ENCODE results near the gene SULT1A1. TPM values are rescaled to one million over a fixed set of nuclear protein-coding genes. Genes with fewer than 3 reads are reported as not detected.

SULT1A1 gene
- total RNA-seq, 3 donors from 2014 or later (not counting 1 experiment from before 2014, with no cell fraction given), result 5.7 to 15.8 (median 7.8) TPM

GRCh38 chr16:28572696-28573510 lies 36.9 kb downstream of the SULT1A1 start:
- H3K36me3 Mint-ChIP-seq, result no peaks in the 10 kb centered on the region

GRCh38 chr16:28569968-28570752 lies 39.7 kb downstream of the SULT1A1 start:
- H3K36me3 Mint-ChIP-seq, result no peaks in the 10 kb centered on the region
- peaks cover 15% of the 10 kb centered on the region for H3K4me1 ChIP-seq (ENCODE audit: control insufficient read depth, insufficient read depth, low read length)
- H3K9me3 ChIP-seq (ENCODE audit: control insufficient read depth, insufficient read depth, low read length), result peaks cover 13% of the 10 kb centered on the region
- H3K9me3 Mint-ChIP-seq, result peaks cover 3 to 6% of the 10 kb centered on the region in 2 donors
- no peak overlapping the region for H3K4me3 ChIP-seq (ENCODE audit: low read length)
- DNase-seq (no peak), ATAC-seq (no peak)
- no peak overlapping the region for H3K27ac Mint-ChIP-seq
- 100% methylated on average over 4 of the region's 4 CpGs for WGBS (ENCODE audit: insufficient coverage)
- H3K4me1 Mint-ChIP-seq, result peaks cover 42 to 56% of the 10 kb centered on the region in 2 donors
- no peak overlapping the region for H3K27ac ChIP-seq (ENCODE audit: low read length)
- H3K36me3 ChIP-seq (ENCODE audit: control insufficient read depth, insufficient read depth, low read length), result no peaks in the 10 kb centered on the region
- TF ChIP-seq, protein P1, sequence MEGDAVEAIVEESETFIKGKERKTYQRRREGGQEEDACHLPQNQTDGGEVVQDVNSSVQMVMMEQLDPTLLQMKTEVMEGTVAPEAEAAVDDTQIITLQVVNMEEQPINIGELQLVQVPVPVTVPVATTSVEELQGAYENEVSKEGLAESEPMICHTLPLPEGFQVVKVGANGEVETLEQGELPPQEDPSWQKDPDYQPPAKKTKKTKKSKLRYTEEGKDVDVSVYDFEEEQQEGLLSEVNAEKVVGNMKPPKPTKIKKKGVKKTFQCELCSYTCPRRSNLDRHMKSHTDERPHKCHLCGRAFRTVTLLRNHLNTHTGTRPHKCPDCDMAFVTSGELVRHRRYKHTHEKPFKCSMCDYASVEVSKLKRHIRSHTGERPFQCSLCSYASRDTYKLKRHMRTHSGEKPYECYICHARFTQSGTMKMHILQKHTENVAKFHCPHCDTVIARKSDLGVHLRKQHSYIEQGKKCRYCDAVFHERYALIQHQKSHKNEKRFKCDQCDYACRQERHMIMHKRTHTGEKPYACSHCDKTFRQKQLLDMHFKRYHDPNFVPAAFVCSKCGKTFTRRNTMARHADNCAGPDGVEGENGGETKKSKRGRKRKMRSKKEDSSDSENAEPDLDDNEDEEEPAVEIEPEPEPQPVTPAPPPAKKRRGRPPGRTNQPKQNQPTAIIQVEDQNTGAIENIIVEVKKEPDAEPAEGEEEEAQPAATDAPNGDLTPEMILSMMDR (IDR thresholded peaks at IDR 0.05), result no peak
- intact Hi-C loops (cut with micrococcal nuclease), result no loop called here
- no peak overlapping the region for H3K4me3 Mint-ChIP-seq
- H3K27me3 Mint-ChIP-seq (ENCODE audit: low read depth in 2 of 2), result no peaks in the 10 kb centered on the region
- no peaks in the 10 kb centered on the region for H3K27me3 ChIP-seq (ENCODE audit: control insufficient read depth, insufficient read depth, low read length)

More at GRCh38 chr16:28572696-28573510, 36.9 kb downstream of the SULT1A1 start:
- no peaks in the 10 kb centered on the region for H3K9me3 Mint-ChIP-seq
- H3K4me1 Mint-ChIP-seq, result peaks cover 41 to 42% of the 10 kb centered on the region in 2 donors
- TF ChIP-seq, protein P1 (IDR thresholded peaks at IDR 0.05), result no peak
- no peak for ATAC-seq
- no peak overlapping the region for H3K27ac ChIP-seq (ENCODE audit: low read length)
- 79% methylated on average over 15 of the region's 15 CpGs for WGBS (ENCODE audit: insufficient coverage)
- no peaks in the 10 kb centered on the region for H3K27me3 Mint-ChIP-seq (ENCODE audit: low read depth in 2 of 2)
- H3K27me3 ChIP-seq (ENCODE audit: control insufficient read depth, insufficient read depth, low read length), result no peaks in the 10 kb centered on the region
- no peak for DNase-seq
- H3K4me1 ChIP-seq (ENCODE audit: control insufficient read depth, insufficient read depth, low read length), result peaks cover 15% of the 10 kb centered on the region
- no peaks in the 10 kb centered on the region for H3K36me3 ChIP-seq (ENCODE audit: control insufficient read depth, insufficient read depth, low read length)
- intact Hi-C loops (cut with micrococcal nuclease), result no loop called here
- H3K4me3 ChIP-seq (ENCODE audit: low read length), result no peak overlapping the region
- no peaks in the 10 kb centered on the region for H3K9me3 ChIP-seq (ENCODE audit: control insufficient read depth, insufficient read depth, low read length)
- no peak overlapping the region for H3K4me3 Mint-ChIP-seq
- peak overlapping the region; percentile 14 to 44 for H3K27ac Mint-ChIP-seq

- no peaks in the 10 kb centered on the region for H3K27me3 Mint-ChIP-seq (ENCODE audit: low read depth in 2 of 2)
- H3K27ac ChIP-seq (ENCODE audit: low read length), result no peak overlapping the region
- DNase-seq (no peak), ATAC-seq (no peak)
- no peaks in the 10 kb centered on the region for H3K36me3 ChIP-seq (ENCODE audit: control insufficient read depth, insufficient read depth, low read length)
- intact Hi-C loops (cut with micrococcal nuclease), result no loop called here
- TF ChIP-seq, protein P1 (IDR thresholded peaks at IDR 0.05), result no peak
- H3K36me3 Mint-ChIP-seq, result no peaks in the 10 kb centered on the region
- no peak overlapping the region for H3K27ac Mint-ChIP-seq
- peaks cover 10% of the 10 kb centered on the region for H3K4me1 ChIP-seq (ENCODE audit: control insufficient read depth, insufficient read depth, low read length)
- no peaks in the 10 kb centered on the region for H3K27me3 ChIP-seq (ENCODE audit: control insufficient read depth, insufficient read depth, low read length)
- 97% methylated on average over 3 of the region's 5 CpGs for WGBS (ENCODE audit: insufficient coverage)
- peaks cover 3 to 6% of the 10 kb centered on the region in 2 donors for H3K9me3 Mint-ChIP-seq
- H3K4me3 ChIP-seq (ENCODE audit: low read length), result no peak overlapping the region
- H3K4me3 Mint-ChIP-seq, result no peak overlapping the region
- H3K4me1 Mint-ChIP-seq, result peaks cover 31 to 51% of the 10 kb centered on the region in 2 donors
- H3K9me3 ChIP-seq (ENCODE audit: control insufficient read depth, insufficient read depth, low read length), result peaks cover 13% of the 10 kb centered on the region
Measured at GRCh38 chr16:28569021-28569420, 40.8 kb downstream of the SULT1A1 start.
